ENCODE data around the gene B3GAT1. TPM values are rescaled to one million over a fixed set of nuclear protein-coding genes. Genes with fewer than 3 reads are reported as not detected.

The B3GAT1 gene
- total RNA-seq, 2 donors from 2014 or later, result 0.13 TPM; not detected in 1

DNA sequence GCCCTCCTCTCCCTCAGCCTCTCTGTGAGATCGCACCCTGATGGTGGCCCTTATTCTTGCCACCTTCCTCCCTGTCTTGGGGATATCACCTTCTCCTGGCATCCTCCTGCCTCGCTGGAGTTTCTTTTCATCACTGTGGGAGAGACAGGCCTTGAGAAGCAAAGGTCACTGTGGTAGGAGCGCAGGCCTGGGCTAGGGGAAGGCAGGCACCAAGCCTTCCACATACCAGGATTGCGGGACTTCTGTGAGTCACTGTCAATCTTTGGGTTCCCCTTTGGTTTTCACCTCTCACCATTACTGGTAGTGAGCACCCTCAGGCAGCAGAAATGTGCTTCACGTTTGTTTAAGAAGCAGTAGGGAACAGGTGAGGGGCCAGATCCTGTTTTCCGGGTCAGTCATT is 31.2 kb upstream of the B3GAT1 start:
- intact Hi-C loops (cut with DNase I), result no loop called here
- H3K27ac ChIP-seq, result no peak overlapping the region
- H3K36me3 ChIP-seq, result no peaks in the 10 kb centered on the region
- H3K9ac ChIP-seq (ENCODE audit: low read depth in 2 of 2, low read length in 2 of 2), result no peak overlapping the region
- no peaks in the 10 kb centered on the region for H3K27me3 ChIP-seq
- no peak overlapping the region for H3K4me3 ChIP-seq
- H3K9me3 ChIP-seq, result no peaks in the 10 kb centered on the region
- DNase-seq, result no peak
- no peaks in the 10 kb centered on the region for H3K4me1 ChIP-seq
- TF ChIP-seq, protein P1, sequence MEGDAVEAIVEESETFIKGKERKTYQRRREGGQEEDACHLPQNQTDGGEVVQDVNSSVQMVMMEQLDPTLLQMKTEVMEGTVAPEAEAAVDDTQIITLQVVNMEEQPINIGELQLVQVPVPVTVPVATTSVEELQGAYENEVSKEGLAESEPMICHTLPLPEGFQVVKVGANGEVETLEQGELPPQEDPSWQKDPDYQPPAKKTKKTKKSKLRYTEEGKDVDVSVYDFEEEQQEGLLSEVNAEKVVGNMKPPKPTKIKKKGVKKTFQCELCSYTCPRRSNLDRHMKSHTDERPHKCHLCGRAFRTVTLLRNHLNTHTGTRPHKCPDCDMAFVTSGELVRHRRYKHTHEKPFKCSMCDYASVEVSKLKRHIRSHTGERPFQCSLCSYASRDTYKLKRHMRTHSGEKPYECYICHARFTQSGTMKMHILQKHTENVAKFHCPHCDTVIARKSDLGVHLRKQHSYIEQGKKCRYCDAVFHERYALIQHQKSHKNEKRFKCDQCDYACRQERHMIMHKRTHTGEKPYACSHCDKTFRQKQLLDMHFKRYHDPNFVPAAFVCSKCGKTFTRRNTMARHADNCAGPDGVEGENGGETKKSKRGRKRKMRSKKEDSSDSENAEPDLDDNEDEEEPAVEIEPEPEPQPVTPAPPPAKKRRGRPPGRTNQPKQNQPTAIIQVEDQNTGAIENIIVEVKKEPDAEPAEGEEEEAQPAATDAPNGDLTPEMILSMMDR (IDR thresholded peaks at IDR 0.05), result no peak

DNA sequence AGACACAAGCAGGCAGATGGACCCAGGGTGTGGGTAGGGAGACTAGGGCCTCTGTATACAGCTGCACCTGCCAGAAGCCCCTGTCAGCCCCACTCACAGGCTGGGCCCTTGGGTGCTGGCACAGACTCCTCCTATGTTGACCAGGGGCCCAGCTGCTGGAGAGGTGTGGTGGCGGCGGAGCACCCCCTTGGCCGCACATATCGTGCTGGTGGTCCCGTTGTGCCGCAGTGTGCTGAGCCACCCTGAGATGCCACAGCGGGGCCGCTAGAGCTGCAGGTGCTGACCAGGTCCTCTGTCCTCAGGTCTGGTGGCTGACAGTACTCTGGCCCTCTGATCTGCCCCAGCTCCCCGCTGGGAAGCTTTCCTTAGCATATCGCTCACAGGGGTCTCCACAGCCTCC is 30.2 kb upstream of the B3GAT1 start:
- no peak for DNase-seq
- Histone ChIP-seq H3K4me1 (no peaks in the 10 kb centered on the region), H3K27ac (no peak overlapping the region), H3K9me3 (no peaks in the 10 kb centered on the region), H3K36me3 (no peaks in the 10 kb centered on the region), H3K27me3 (no peaks in the 10 kb centered on the region), H3K4me3 (no peak overlapping the region), H3K9ac (ENCODE audit: low read depth in 2 of 2, low read length in 2 of 2) (no peak overlapping the region)
- TF ChIP-seq, protein P1 (IDR thresholded peaks at IDR 0.05), result no peak
- intact Hi-C loops (cut with DNase I), result no loop called here

DNA sequence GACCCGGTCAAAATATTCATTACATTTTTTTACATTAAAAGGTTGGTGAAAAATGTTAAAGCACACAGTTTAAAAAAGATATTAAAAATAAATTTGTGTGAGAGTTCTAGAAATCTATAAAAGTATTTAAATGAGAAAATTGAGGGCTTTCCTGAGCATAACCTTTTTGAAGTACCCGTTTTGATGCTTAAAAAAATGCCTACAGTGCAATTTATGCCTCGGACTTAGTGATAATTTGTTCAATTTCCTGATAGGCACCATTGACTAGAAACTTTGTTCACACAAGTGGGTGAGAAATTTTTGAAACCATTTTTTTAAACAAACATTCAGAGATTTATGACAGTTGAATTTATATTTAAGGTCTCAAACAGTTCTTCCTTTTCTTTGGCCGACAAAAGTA is 29.7 kb upstream of the B3GAT1 start:
- Histone ChIP-seq H3K36me3 (no peaks in the 10 kb centered on the region), H3K27ac (no peak overlapping the region), H3K4me1 (no peaks in the 10 kb centered on the region), H3K9ac (ENCODE audit: low read depth in 2 of 2, low read length in 2 of 2) (no peak overlapping the region), H3K9me3 (no peaks in the 10 kb centered on the region), H3K27me3 (no peaks in the 10 kb centered on the region), H3K4me3 (no peak overlapping the region)
- intact Hi-C loops (cut with DNase I), result no loop called here
- DNase-seq, result no peak
- TF ChIP-seq, protein P1 (IDR thresholded peaks at IDR 0.05), result no peak

DNA sequence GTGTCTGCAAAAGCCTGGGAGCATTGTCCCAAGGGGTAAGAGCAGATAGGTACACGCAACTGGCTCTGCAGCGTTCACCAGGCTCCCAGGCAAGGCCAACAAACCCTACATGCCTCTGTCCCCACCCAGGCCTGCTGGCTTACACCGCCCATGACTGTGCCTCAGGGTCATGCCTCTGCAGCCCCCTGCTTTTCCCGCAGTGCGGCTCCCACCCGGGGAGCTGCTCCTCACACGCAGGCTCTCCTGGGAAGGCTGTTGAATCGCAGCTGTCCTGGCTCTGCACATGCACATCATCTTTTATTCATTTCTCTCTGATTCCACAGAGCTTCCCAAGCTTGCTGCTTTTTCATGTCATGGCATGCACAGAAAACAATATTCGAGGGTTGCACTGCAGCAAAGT is 29.2 kb upstream of the B3GAT1 start:
- no peaks in the 10 kb centered on the region for H3K4me1 ChIP-seq
- no peak overlapping the region for H3K9ac ChIP-seq (ENCODE audit: low read depth in 2 of 2, low read length in 2 of 2)
- H3K27me3 ChIP-seq, result no peaks in the 10 kb centered on the region
- no peak overlapping the region for H3K27ac ChIP-seq
- no peaks in the 10 kb centered on the region for H3K36me3 ChIP-seq
- H3K4me3 ChIP-seq, result no peak overlapping the region
- TF ChIP-seq, protein P1 (IDR thresholded peaks at IDR 0.05), result no peak
- no peaks in the 10 kb centered on the region for H3K9me3 ChIP-seq
- no peak for DNase-seq
- intact Hi-C loops (cut with DNase I), result no loop called here

DNA sequence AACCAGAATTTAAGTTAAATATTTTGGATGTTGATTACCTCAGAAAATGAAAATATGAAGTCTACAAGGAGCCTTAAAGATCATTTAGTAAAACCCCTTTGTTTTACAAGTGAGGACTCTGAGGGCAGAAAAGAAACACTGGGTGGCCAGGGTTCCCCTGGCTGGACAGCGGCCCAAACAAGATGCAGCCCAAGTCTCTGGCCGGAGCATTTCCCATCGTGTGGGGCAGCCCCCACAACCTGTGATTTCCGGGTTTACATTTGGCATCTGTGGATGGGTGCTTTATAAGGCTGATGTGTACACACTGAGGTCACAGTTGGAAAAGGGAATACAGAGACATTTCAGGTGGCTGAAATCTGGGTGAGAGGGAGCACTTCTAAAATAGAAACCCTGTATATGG is 28.8 kb upstream of the B3GAT1 start:
- TF ChIP-seq, protein P1 (IDR thresholded peaks at IDR 0.05), result no peak
- intact Hi-C loops (cut with DNase I), result no loop called here
- H3K9ac ChIP-seq (ENCODE audit: low read depth in 2 of 2, low read length in 2 of 2), result no peak overlapping the region
- no peaks in the 10 kb centered on the region for H3K9me3 ChIP-seq
- no peak overlapping the region for H3K4me3 ChIP-seq
- H3K27ac ChIP-seq, result no peak overlapping the region
- no peak for DNase-seq
- H3K27me3 ChIP-seq, result no peaks in the 10 kb centered on the region
- H3K4me1 ChIP-seq, result no peaks in the 10 kb centered on the region
- no peaks in the 10 kb centered on the region for H3K36me3 ChIP-seq

All from colonic mucosa (tissue), 4 donors.